HL-60 (cell line): Measurements from ENCODE around the gene USP10.

ENCODE experiments used
- DNase-seq, 2 experiments: peaks; one replicate each; pipeline ENCODE4 v3.0.0-alpha.2; 2010 to 2020; ENCODE audit warnings: low read depth in 1 of 2, low spot score in 1 of 2
- H3K27ac ChIP-seq: fragments of 250-450 bp; sonication (Bioruptor Pico); replicated peaks from 2 replicates; pipeline ENCODE4 v1.5.1; 2020; ENCODE audit warnings: mild to moderate bottlenecking, moderate library complexity
- H3K27me3 ChIP-seq: fragments of 250-450 bp; sonication (Bioruptor Pico); 2 replicates; pipeline ENCODE4 v1.5.1; 2021; ENCODE audit warnings: mild to moderate bottlenecking, moderate library complexity; ENCODE audit not compliant: insufficient read depth, poor library complexity, severe bottlenecking
- H3K4me3 ChIP-seq: replicated peaks from 2 replicates; pipeline ENCODE4 v1.5.1; 2011; ENCODE audit warnings: mild to moderate bottlenecking, control low read depth, low read length; ENCODE audit not compliant: insufficient read depth
- CTCF ChIP-seq: IDR thresholded peaks from one replicate; pipeline ENCODE4 v1.5.1; 2011; ENCODE audit warnings: low read length, control low read depth, inconsistent platforms; ENCODE audit not compliant: insufficient read depth
- GABPA ChIP-seq: IDR thresholded peaks from 2 replicates; pipeline ENCODE4 v1.6.1; 2012; ENCODE audit warnings: low read depth
- POLR2AphosphoS5 ChIP-seq: IDR thresholded peaks from 2 replicates; pipeline ENCODE4 v1.6.1; 2012; ENCODE audit warnings: low read depth
- REST ChIP-seq: IDR thresholded peaks from 2 replicates; pipeline ENCODE4 v1.6.1; 2012; ENCODE audit warnings: low read depth; ENCODE audit not compliant: insufficient replicate concordance
- SPI1 ChIP-seq: IDR thresholded peaks from 2 replicates; pipeline ENCODE4 v1.6.1; 2012; ENCODE audit warnings: low read depth, mild to moderate bottlenecking, borderline replicate concordance

The USP10 gene

DNA sequence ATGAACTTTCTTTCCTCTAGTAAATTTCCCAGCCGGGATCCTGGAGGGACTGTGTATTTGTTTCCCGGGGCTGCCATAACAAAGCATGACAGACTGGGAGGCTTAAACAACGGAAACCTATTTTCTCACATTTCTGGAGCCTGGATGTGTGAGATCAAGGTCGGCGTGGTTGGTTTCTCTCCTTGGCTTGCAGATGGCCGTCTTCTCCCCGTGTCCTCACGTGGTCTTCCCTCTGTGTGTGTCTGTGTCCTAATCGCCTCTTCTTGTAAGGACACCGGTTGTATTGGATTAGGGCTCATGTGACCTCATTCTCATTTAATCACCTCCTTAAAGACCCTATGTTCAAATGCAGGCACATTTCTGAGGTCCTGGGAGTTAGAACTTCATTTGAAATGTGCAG lies 22.0 kb upstream of the USP10 start:
- Histone ChIP-seq H3K4me3 (no peak overlapping the region), H3K27me3 (no peaks in the 10 kb centered on the region), H3K27ac (no peak overlapping the region)
- no peak for DNase-seq
- TF ChIP-seq REST, result no peak
- no peak for TF ChIP-seq GABPA
- no peak for TF ChIP-seq POLR2AphosphoS5
- no peak for TF ChIP-seq SPI1
- no peak for TF ChIP-seq CTCF

GRCh38 chr16:84678541-84678940 lies 21.3 kb upstream of the USP10 start:
- TF ChIP-seq SPI1 (no peak), POLR2AphosphoS5 (no peak), GABPA (no peak), REST (no peak), CTCF (no peak)
- Histone ChIP-seq H3K27me3 (no peaks in the 10 kb centered on the region), H3K27ac (no peak overlapping the region), H3K4me3 (no peak overlapping the region)
- DNase-seq, result no peak

DNA sequence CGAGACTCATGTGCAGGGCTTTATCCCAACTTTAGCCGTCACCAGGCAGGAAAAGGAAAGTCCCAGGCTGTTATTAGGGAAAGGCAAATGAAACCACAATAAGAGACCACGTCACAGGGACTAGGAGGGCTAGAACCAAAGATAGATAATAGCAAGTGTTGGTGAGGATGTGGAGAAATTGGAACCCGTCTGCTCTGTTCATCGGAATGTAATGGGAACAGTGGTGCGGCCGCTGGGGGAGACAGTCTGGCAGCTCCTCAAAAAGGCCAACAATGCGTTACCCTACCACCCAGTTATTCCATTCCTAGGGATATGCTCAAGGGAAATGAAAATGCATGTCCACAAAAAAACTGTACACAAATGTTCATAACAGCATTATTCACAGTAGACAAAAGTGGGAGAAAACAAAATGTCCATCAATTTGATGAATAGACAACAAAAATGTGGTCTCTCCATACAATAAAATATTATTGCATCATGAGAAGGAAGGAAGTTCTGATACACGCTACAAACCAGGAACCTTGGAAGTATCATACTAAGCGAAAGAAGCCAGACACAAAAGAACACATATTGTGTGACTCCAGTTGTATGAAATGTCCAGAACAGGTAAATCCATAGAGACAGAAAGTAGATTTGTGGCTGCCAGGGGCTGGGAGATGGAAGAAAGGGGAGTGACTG lies 19.5 kb upstream of the USP10 start:
- TF ChIP-seq SPI1 (no peak), POLR2AphosphoS5 (no peak), CTCF (no peak), REST (no peak), GABPA (no peak)
- Histone ChIP-seq H3K27me3 (no peaks in the 10 kb centered on the region), H3K4me3 (no peak overlapping the region), H3K27ac (no peak overlapping the region)
- no peak for DNase-seq
